Measurements from ENCODE around the gene ARF4.

DNA sequence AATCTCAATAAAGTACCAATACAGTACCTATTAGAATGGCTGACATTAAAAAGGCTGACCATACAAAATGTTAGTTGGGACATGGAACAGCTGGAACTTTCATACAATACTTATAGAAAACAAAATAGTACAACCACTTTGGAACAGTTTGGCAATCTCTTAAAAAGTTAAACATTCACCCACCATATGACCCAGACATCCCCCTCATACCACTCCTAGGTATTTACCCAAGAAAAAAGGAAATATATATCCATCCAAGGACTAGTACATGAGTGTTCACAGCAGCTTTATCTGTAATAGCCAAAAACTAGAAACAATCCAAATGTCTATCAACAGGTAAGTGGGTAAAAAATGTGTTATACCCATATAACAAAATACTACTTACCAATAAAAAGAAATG is 25.2 kb upstream of the ARF4 start:
- TF ChIP-seq EZH2 (IDR thresholded peaks at IDR 0.05): no peak
- no peak for TF ChIP-seq POLR2AphosphoS5 (IDR thresholded peaks at IDR 0.05; ENCODE audit: borderline replicate concordance, low read depth, low read length)

All from SK-N-MC (cell line).